Natural killer cell (primary cell): Measurements from ENCODE around the gene ABCA12. TPM values are rescaled to one million over a fixed set of nuclear protein-coding genes. Genes with fewer than 3 reads are reported as not detected.

ENCODE experiments used
- ATAC-seq, 3 donors: fragments of 150-1000 bp in 2 of 3; fragments of 200-7000 bp in 1 of 3; cut with Tn5 transposase; 1 replicate in 1 of 3; 2 replicates in 2 of 3; pipeline ENCODE4 v1.10.0; 2021; ENCODE audit warnings: mild to moderate bottlenecking in 2 of 3, moderate library complexity in 2 of 3
- DNase-seq, 2 donors: peaks; one replicate each; pipeline versions ENCODE4 v3.0.0 to v3.0.0-alpha.2; 2013 to 2021; ENCODE audit warnings: mixed read lengths in 1 of 2
- H3K27ac ChIP-seq: one replicate; pipeline ENCODE4 v1.5.1; 2013; ENCODE audit warnings: mild to moderate bottlenecking, low read length
- H3K27me3 ChIP-seq: one replicate; pipeline ENCODE4 v1.6.1; 2013; ENCODE audit warnings: low read length; ENCODE audit not compliant: control insufficient read depth, insufficient read depth
- H3K36me3 ChIP-seq: one replicate; pipeline ENCODE4 v1.6.1; 2013; ENCODE audit warnings: low read length; ENCODE audit not compliant: control insufficient read depth, insufficient read depth
- H3K4me1 ChIP-seq: one replicate; pipeline ENCODE4 v1.6.1; 2013; ENCODE audit warnings: low read length; ENCODE audit not compliant: control insufficient read depth, insufficient read depth
- H3K4me3 ChIP-seq: one replicate; pipeline ENCODE4 v1.5.1; 2013; ENCODE audit warnings: low read length
- H3K9me3 ChIP-seq: one replicate; pipeline ENCODE4 v1.6.1; 2013; ENCODE audit warnings: low read length; ENCODE audit not compliant: control insufficient read depth, insufficient read depth
- H3K27ac Mint-ChIP-seq, 2 donors: one replicate each; pipeline ENCODE4 v1.8.0; 2022; ENCODE audit warnings: mild to moderate bottlenecking in 2 of 2, mixed read lengths in 2 of 2, moderate library complexity in 1 of 2
- H3K27me3 Mint-ChIP-seq, 2 donors: one replicate each; pipeline ENCODE4 v1.8.0; 2022; ENCODE audit warnings: low read depth in 2 of 2, mixed read lengths in 2 of 2
- H3K36me3 Mint-ChIP-seq: one replicate; pipeline ENCODE4 v1.8.0; 2022; ENCODE audit warnings: mixed read lengths
- H3K4me1 Mint-ChIP-seq, 2 donors: one replicate each; pipeline ENCODE4 v1.8.0; 2022; ENCODE audit warnings: mixed read lengths in 2 of 2
- H3K4me3 Mint-ChIP-seq: one replicate; pipeline ENCODE4 v1.8.0; 2022; ENCODE audit warnings: mild to moderate bottlenecking, moderate library complexity, mixed read lengths
- H3K9me3 Mint-ChIP-seq, 2 donors: one replicate each; pipeline ENCODE4 v1.8.0; 2022; ENCODE audit warnings: mixed read lengths in 2 of 2
- WGBS: methylation state at CpG from one replicate; pipeline ENCODE4 v1.1.7; 2013; ENCODE audit warnings: missing lambda C conversion rate; ENCODE audit not compliant: insufficient coverage; 5-methylcytosine and 5-hydroxymethylcytosine counted together
- intact Hi-C: fragments of 100-400 bp; cut with micrococcal nuclease; formaldehyde crosslinking; loops from one replicate; pipeline ENCODE4 v1.14.2; 2022
- total RNA-seq, 4 donors: library from RNA; stranded (reverse); fragments of 120-200 nt in 1 of 4; gene quantifications; one replicate each; pipeline versions ENCODE4 v1.2.3 to v1.2.4, GENCODE V29; 2013 to 2022
- TF ChIP-seq, protein P1 (sequence below): fragments of 200-600 bp; IDR thresholded peaks from one replicate; pipeline ENCODE4 v1.8.0; 2022; ENCODE audit warnings: antibody characterized with exemption

The ABCA12 gene
- total RNA-seq, 3 donors from 2014 or later (not counting 1 experiment from before 2014, with no cell fraction given): not detected

DNA sequence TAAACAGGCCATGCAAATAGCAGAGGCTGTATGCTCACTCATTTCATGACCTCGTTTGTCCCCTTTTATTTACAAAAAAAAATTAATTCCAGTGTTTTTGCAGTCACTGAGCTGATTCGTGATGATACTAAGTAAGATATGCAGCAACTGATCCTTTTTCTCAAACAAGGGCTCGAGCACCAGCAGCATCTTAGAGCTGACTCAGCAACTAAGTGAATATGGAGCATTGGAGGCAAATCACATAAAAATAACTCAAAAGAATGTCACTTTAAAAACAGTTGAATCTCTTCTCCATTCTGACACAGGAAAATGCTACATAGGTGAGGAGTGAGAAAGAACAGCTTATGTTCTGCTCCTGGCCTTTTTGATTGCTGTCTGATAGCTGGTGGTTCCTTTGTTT lies 152.8 kb downstream of the ABCA12 start:
- 76% methylated on average over 3 of the region's 3 CpGs for WGBS

DNA sequence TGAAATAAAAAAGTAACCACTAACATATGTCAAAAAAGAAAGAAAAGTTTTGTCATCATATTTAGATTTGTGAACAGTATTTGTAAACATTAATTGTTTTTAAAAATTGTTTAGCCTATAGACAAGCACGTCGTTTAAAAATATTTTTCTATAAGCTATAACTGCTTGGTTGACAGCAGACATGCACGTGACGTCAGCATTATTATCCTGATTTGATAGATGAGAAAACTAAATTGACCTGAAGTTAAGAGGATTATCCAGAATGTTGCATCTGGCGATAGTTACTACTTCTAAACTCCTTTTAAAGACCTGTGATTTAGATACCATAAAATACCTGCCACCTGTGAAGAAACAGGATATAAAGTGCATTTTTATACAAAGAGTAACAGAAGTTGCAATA lies 172.0 kb downstream of the ABCA12 start:
- Histone ChIP-seq H3K36me3 (no peaks in the 10 kb centered on the region), H3K27me3 (no peaks in the 10 kb centered on the region), H3K4me1 (no peaks in the 10 kb centered on the region), H3K4me3 (no peak overlapping the region), H3K9me3 (no peaks in the 10 kb centered on the region), H3K27ac (no peak overlapping the region)
- Mint-ChIP-seq H3K9me3 (peaks cover 14 to 15% of the 10 kb centered on the region in 2 donors), H3K27ac (no peak overlapping the region), H3K4me1 (no peaks in the 10 kb centered on the region), H3K27me3 (no peaks in the 10 kb centered on the region), H3K4me3 (no peak overlapping the region), H3K36me3 (peaks cover 26% of the 10 kb centered on the region)
- TF ChIP-seq, protein P1, sequence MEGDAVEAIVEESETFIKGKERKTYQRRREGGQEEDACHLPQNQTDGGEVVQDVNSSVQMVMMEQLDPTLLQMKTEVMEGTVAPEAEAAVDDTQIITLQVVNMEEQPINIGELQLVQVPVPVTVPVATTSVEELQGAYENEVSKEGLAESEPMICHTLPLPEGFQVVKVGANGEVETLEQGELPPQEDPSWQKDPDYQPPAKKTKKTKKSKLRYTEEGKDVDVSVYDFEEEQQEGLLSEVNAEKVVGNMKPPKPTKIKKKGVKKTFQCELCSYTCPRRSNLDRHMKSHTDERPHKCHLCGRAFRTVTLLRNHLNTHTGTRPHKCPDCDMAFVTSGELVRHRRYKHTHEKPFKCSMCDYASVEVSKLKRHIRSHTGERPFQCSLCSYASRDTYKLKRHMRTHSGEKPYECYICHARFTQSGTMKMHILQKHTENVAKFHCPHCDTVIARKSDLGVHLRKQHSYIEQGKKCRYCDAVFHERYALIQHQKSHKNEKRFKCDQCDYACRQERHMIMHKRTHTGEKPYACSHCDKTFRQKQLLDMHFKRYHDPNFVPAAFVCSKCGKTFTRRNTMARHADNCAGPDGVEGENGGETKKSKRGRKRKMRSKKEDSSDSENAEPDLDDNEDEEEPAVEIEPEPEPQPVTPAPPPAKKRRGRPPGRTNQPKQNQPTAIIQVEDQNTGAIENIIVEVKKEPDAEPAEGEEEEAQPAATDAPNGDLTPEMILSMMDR: no peak
- no peak for ATAC-seq
- WGBS: 93% methylated on average over 4 of the region's 5 CpGs
- intact Hi-C loops: no loop called here
- no peak for DNase-seq

More for the DNA sequence above, 152.8 kb downstream of the ABCA12 start:
- Mint-ChIP-seq H3K4me3 (no peak overlapping the region), H3K9me3 (peaks cover 3 to 6% of the 10 kb centered on the region in 2 donors), H3K27ac (no peak overlapping the region), H3K36me3 (no peaks in the 10 kb centered on the region), H3K4me1 (no peaks in the 10 kb centered on the region), H3K27me3 (no peaks in the 10 kb centered on the region)
- ATAC-seq (no peak), DNase-seq (no peak)
- Histone ChIP-seq H3K4me3 (no peak overlapping the region), H3K9me3 (no peaks in the 10 kb centered on the region), H3K36me3 (no peaks in the 10 kb centered on the region), H3K4me1 (no peaks in the 10 kb centered on the region), H3K27me3 (no peaks in the 10 kb centered on the region), H3K27ac (no peak overlapping the region)
- TF ChIP-seq, protein P1: no peak
- intact Hi-C loops: no loop called here

DNA sequence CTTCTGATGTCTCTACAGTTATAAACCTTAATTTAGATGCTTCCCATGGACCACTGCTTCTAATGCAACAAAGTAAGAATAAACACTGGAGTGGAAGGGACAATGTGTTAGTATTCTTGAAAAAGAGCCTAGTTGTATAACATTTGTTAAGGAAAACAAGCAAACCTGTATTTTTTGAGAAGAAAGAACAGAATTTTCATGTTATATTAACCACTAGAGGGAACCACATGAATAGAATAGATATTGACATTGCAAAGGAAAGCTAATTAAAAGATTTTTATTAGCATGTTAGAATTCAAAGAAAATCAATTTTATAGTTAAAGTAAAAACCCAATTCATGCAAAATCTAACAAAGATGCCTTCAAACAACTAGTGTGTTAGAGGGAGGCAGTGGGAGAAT lies 177.7 kb downstream of the ABCA12 start:
- H3K4me1 ChIP-seq: no peaks in the 10 kb centered on the region
- H3K27me3 ChIP-seq: no peaks in the 10 kb centered on the region
- intact Hi-C loops: no loop called here
- no peak overlapping the region for H3K4me3 ChIP-seq
- no peaks in the 10 kb centered on the region for H3K36me3 ChIP-seq
- H3K36me3 Mint-ChIP-seq: peaks cover 26% of the 10 kb centered on the region
- H3K27me3 Mint-ChIP-seq: no peaks in the 10 kb centered on the region
- H3K4me1 Mint-ChIP-seq: no peaks in the 10 kb centered on the region
- TF ChIP-seq, protein P1: no peak
- DNase-seq (no peak), ATAC-seq (no peak)
- H3K4me3 Mint-ChIP-seq: no peak overlapping the region
- no peak overlapping the region for H3K27ac ChIP-seq
- H3K9me3 ChIP-seq: no peaks in the 10 kb centered on the region
- H3K9me3 Mint-ChIP-seq: peaks cover 11% of the 10 kb centered on the region in 2 donors
- H3K27ac Mint-ChIP-seq: no peak overlapping the region

DNA sequence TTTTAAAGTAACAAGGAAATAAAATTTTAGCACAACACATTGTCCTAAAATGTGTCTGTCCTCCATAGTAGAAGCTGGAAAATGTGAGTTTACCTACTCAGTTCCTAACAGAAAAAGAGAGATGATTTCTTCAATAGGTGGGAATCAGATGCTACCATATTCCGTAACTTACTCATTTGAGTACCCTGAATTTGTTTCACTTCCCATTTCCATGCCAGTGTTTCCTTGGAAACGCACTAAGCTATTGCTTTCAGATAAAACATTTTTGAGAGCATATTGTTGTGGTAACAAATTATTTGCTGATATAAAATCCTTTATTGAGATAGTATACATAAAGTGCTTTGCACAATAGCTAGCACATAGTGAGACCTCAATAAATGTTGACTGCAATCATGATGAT lies 191.5 kb downstream of the ABCA12 start:
- intact Hi-C loops: no loop called here
- Histone ChIP-seq H3K27me3 (no peaks in the 10 kb centered on the region), H3K9me3 (no peaks in the 10 kb centered on the region), H3K4me1 (no peaks in the 10 kb centered on the region), H3K36me3 (no peaks in the 10 kb centered on the region), H3K4me3 (no peak overlapping the region), H3K27ac (no peak overlapping the region)
- peaks cover 6% of the 10 kb centered on the region in 2 donors for H3K9me3 Mint-ChIP-seq
- ATAC-seq (no peak), DNase-seq (no peak)
- H3K27ac Mint-ChIP-seq: no peak overlapping the region
- H3K36me3 Mint-ChIP-seq: no peaks in the 10 kb centered on the region
- TF ChIP-seq, protein P1: no peak
- no peaks in the 10 kb centered on the region for H3K27me3 Mint-ChIP-seq
- H3K4me3 Mint-ChIP-seq: no peak overlapping the region
- H3K4me1 Mint-ChIP-seq: no peaks in the 10 kb centered on the region
- WGBS: no CpG with 5 or more reads among the region's 2 CpGs
